Measurements from ENCODE around the gene MRPS6.

The MRPS6 gene

GRCh38 chr21:34078915-34079314 is 5.5 kb downstream of the MRPS6 start:
- H3K4me1 ChIP-seq (ENCODE audit: control insufficient read depth, insufficient read depth, low read length): peaks cover 27% of the 10 kb centered on the region
- H3K9me3 ChIP-seq (ENCODE audit: control insufficient read depth, low read length): no peaks in the 10 kb centered on the region
- no peaks in the 10 kb centered on the region for H3K36me3 ChIP-seq (ENCODE audit: control insufficient read depth, insufficient read depth, low read length)
- WGBS, 2 experiments: 92 to 100% methylated on average over 2 of the region's 2 CpGs
- no peak overlapping the region for H3K27ac ChIP-seq (ENCODE audit: insufficient read depth, low read depth, low read length, poor library complexity, severe bottlenecking)
- no peak overlapping the region for H3K4me3 ChIP-seq (ENCODE audit: insufficient read depth, low read depth, low read length)
- no peaks in the 10 kb centered on the region for H3K27me3 ChIP-seq (ENCODE audit: control insufficient read depth, insufficient read depth, low read length, poor library complexity, severe bottlenecking)

- Histone ChIP-seq H3K9me3 (ENCODE audit: control insufficient read depth, low read length) (no peaks in the 10 kb centered on the region), H3K36me3 (ENCODE audit: control insufficient read depth, insufficient read depth, low read length) (no peaks in the 10 kb centered on the region), H3K4me1 (ENCODE audit: control insufficient read depth, insufficient read depth, low read length) (peaks cover 20% of the 10 kb centered on the region), H3K27ac (ENCODE audit: insufficient read depth, low read depth, low read length, poor library complexity, severe bottlenecking) (no peak overlapping the region), H3K4me3 (ENCODE audit: insufficient read depth, low read depth, low read length) (no peak overlapping the region), H3K27me3 (ENCODE audit: control insufficient read depth, insufficient read depth, low read length, poor library complexity, severe bottlenecking) (no peaks in the 10 kb centered on the region)
- 95 to 100% methylated on average over 5 of the region's 5 CpGs for WGBS, 2 experiments
Observed at GRCh38 chr21:34080710-34081109, 7.3 kb downstream of the MRPS6 start.

GRCh38 chr21:34082769-34083168 is 9.4 kb downstream of the MRPS6 start:
- no peaks in the 10 kb centered on the region for H3K27me3 ChIP-seq (ENCODE audit: control insufficient read depth, insufficient read depth, low read length, poor library complexity, severe bottlenecking)
- no peaks in the 10 kb centered on the region for H3K36me3 ChIP-seq (ENCODE audit: control insufficient read depth, insufficient read depth, low read length)
- peaks cover 11% of the 10 kb centered on the region for H3K4me1 ChIP-seq (ENCODE audit: control insufficient read depth, insufficient read depth, low read length)
- no peak overlapping the region for H3K27ac ChIP-seq (ENCODE audit: insufficient read depth, low read depth, low read length, poor library complexity, severe bottlenecking)
- 97 to 98% methylated on average over 4 of the region's 4 CpGs for WGBS, 2 experiments
- no peak overlapping the region for H3K4me3 ChIP-seq (ENCODE audit: insufficient read depth, low read depth, low read length)
- no peaks in the 10 kb centered on the region for H3K9me3 ChIP-seq (ENCODE audit: control insufficient read depth, low read length)

- no peak overlapping the region for H3K27ac ChIP-seq (ENCODE audit: insufficient read depth, low read depth, low read length, poor library complexity, severe bottlenecking)
- WGBS, 2 experiments: 92 to 94% methylated on average over 3 of the region's 3 CpGs
- peaks cover 11% of the 10 kb centered on the region for H3K4me1 ChIP-seq (ENCODE audit: control insufficient read depth, insufficient read depth, low read length)
- no peaks in the 10 kb centered on the region for H3K9me3 ChIP-seq (ENCODE audit: control insufficient read depth, low read length)
- H3K36me3 ChIP-seq (ENCODE audit: control insufficient read depth, insufficient read depth, low read length): no peaks in the 10 kb centered on the region
- H3K4me3 ChIP-seq (ENCODE audit: insufficient read depth, low read depth, low read length): no peak overlapping the region
- no peaks in the 10 kb centered on the region for H3K27me3 ChIP-seq (ENCODE audit: control insufficient read depth, insufficient read depth, low read length, poor library complexity, severe bottlenecking)
Observed at GRCh38 chr21:34083357-34083756, 10.0 kb downstream of the MRPS6 start.

- Histone ChIP-seq H3K27me3 (ENCODE audit: control insufficient read depth, insufficient read depth, low read length, poor library complexity, severe bottlenecking) (no peaks in the 10 kb centered on the region), H3K4me3 (ENCODE audit: insufficient read depth, low read depth, low read length) (no peak overlapping the region), H3K36me3 (ENCODE audit: control insufficient read depth, insufficient read depth, low read length) (no peaks in the 10 kb centered on the region), H3K9me3 (ENCODE audit: control insufficient read depth, low read length) (no peaks in the 10 kb centered on the region), H3K4me1 (ENCODE audit: control insufficient read depth, insufficient read depth, low read length) (peaks cover 11% of the 10 kb centered on the region), H3K27ac (ENCODE audit: insufficient read depth, low read depth, low read length, poor library complexity, severe bottlenecking) (no peak overlapping the region)
- 46 to 62% methylated on average over 2 of the region's 2 CpGs for WGBS, 2 experiments
Observed at GRCh38 chr21:34085129-34085528, 11.8 kb downstream of the MRPS6 start.

- peaks cover 6% of the 10 kb centered on the region for H3K4me1 ChIP-seq (ENCODE audit: control insufficient read depth, insufficient read depth, low read length)
- no peaks in the 10 kb centered on the region for H3K36me3 ChIP-seq (ENCODE audit: control insufficient read depth, insufficient read depth, low read length)
- WGBS, 2 experiments: 97% methylated on average over 5 of the region's 5 CpGs
- no peak overlapping the region for H3K4me3 ChIP-seq (ENCODE audit: insufficient read depth, low read depth, low read length)
- H3K27ac ChIP-seq (ENCODE audit: insufficient read depth, low read depth, low read length, poor library complexity, severe bottlenecking): no peak overlapping the region
- no peaks in the 10 kb centered on the region for H3K9me3 ChIP-seq (ENCODE audit: control insufficient read depth, low read length)
- H3K27me3 ChIP-seq (ENCODE audit: control insufficient read depth, insufficient read depth, low read length, poor library complexity, severe bottlenecking): no peaks in the 10 kb centered on the region
Observed at GRCh38 chr21:34086887-34087306, 13.5 kb downstream of the MRPS6 start.

- WGBS, 2 experiments: 95 to 98% methylated on average over 3 of the region's 3 CpGs
- no peak overlapping the region for H3K27ac ChIP-seq (ENCODE audit: insufficient read depth, low read depth, low read length, poor library complexity, severe bottlenecking)
Observed at GRCh38 chr21:34088752-34089151, 15.4 kb downstream of the MRPS6 start.

GRCh38 chr21:34091032-34091431 is 17.7 kb downstream of the MRPS6 start:
- 83 to 95% methylated on average over 3 of the region's 4 CpGs for WGBS, 2 experiments
- Histone ChIP-seq H3K4me3 (ENCODE audit: insufficient read depth, low read depth, low read length) (no peak overlapping the region), H3K4me1 (ENCODE audit: control insufficient read depth, insufficient read depth, low read length) (peaks cover 7% of the 10 kb centered on the region), H3K27me3 (ENCODE audit: control insufficient read depth, insufficient read depth, low read length, poor library complexity, severe bottlenecking) (no peaks in the 10 kb centered on the region), H3K36me3 (ENCODE audit: control insufficient read depth, insufficient read depth, low read length) (peaks cover 11% of the 10 kb centered on the region), H3K27ac (ENCODE audit: insufficient read depth, low read depth, low read length, poor library complexity, severe bottlenecking) (no peak overlapping the region), H3K9me3 (ENCODE audit: control insufficient read depth, low read length) (no peaks in the 10 kb centered on the region)

More at GRCh38 chr21:34088752-34089151, 15.4 kb downstream of the MRPS6 start:
- no peak overlapping the region for H3K4me3 ChIP-seq (ENCODE audit: insufficient read depth, low read depth, low read length)
- H3K4me1 ChIP-seq (ENCODE audit: control insufficient read depth, insufficient read depth, low read length): peaks cover 9% of the 10 kb centered on the region
- no peaks in the 10 kb centered on the region for H3K36me3 ChIP-seq (ENCODE audit: control insufficient read depth, insufficient read depth, low read length)
- H3K27me3 ChIP-seq (ENCODE audit: control insufficient read depth, insufficient read depth, low read length, poor library complexity, severe bottlenecking): no peaks in the 10 kb centered on the region
- no peaks in the 10 kb centered on the region for H3K9me3 ChIP-seq (ENCODE audit: control insufficient read depth, low read length)

GRCh38 chr21:34091607-34092006 is 18.2 kb downstream of the MRPS6 start:
- WGBS, 2 experiments: 82 to 100% methylated on average over 1 of the region's 2 CpGs
- peaks cover 12% of the 10 kb centered on the region for H3K36me3 ChIP-seq (ENCODE audit: control insufficient read depth, insufficient read depth, low read length)
- H3K9me3 ChIP-seq (ENCODE audit: control insufficient read depth, low read length): no peaks in the 10 kb centered on the region
- H3K27ac ChIP-seq (ENCODE audit: insufficient read depth, low read depth, low read length, poor library complexity, severe bottlenecking): no peak overlapping the region
- H3K4me1 ChIP-seq (ENCODE audit: control insufficient read depth, insufficient read depth, low read length): peaks cover 7% of the 10 kb centered on the region
- no peaks in the 10 kb centered on the region for H3K27me3 ChIP-seq (ENCODE audit: control insufficient read depth, insufficient read depth, low read length, poor library complexity, severe bottlenecking)
- no peak overlapping the region for H3K4me3 ChIP-seq (ENCODE audit: insufficient read depth, low read depth, low read length)

- Histone ChIP-seq H3K4me3 (ENCODE audit: insufficient read depth, low read depth, low read length) (no peak overlapping the region), H3K9me3 (ENCODE audit: control insufficient read depth, low read length) (no peaks in the 10 kb centered on the region), H3K27me3 (ENCODE audit: control insufficient read depth, insufficient read depth, low read length, poor library complexity, severe bottlenecking) (no peaks in the 10 kb centered on the region), H3K4me1 (ENCODE audit: control insufficient read depth, insufficient read depth, low read length) (peaks cover 10% of the 10 kb centered on the region), H3K36me3 (ENCODE audit: control insufficient read depth, insufficient read depth, low read length) (peaks cover 12% of the 10 kb centered on the region), H3K27ac (ENCODE audit: insufficient read depth, low read depth, low read length, poor library complexity, severe bottlenecking) (no peak overlapping the region)
- WGBS, 2 experiments: 68 to 70% methylated on average over 6 of the region's 6 CpGs
Observed at GRCh38 chr21:34092262-34092921, 19.0 kb downstream of the MRPS6 start.

Data from ectodermal cell (in vitro differentiated cells).